ENCODE measurements around the gene TTC9B.

DNA sequence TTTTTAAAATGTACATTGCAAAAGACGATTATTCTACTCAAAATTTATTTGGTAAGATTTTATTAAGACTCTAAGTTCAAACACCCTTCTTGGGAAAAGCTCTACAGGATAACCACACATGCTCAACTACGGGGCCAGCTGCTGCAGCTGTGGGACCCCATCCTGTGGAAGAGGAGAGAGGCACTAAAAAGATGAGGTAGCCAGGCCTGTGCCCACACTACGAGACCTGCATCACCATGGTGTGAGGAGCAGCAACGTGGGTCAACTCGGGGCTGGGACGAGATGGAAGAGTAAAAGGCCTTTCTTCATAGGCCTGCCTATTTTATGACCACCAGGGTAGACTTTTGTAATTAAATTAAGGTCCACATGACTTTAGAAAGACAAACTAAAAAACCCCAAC, 12.9 kb upstream of the TTC9B start:
- TF ChIP-seq CTCF (IDR thresholded peaks at IDR 0.05 in 8 of 11, conservative IDR thresholded peaks at IDR 0.05 in 3 of 11): no peak
- TF ChIP-seq POLR2AphosphoS5 (IDR thresholded peaks at IDR 0.05): no peak

Measured in spleen (tissue), 7 donors.